Measurements from ENCODE around the gene HLCS. TPM values are rescaled to one million over a fixed set of nuclear protein-coding genes. Genes with fewer than 3 reads are reported as not detected.

The HLCS gene
- polyA plus RNA-seq, 1 donor (not counting 4 experiments of a cell fraction or from before 2014, with no cell fraction given): 11.5 TPM

GRCh38 chr21:36881228-36881627 lies 85.2 kb downstream of the HLCS start:
- no peak overlapping the region for H3K9ac ChIP-seq (ENCODE audit: control insufficient read depth, extremely low read depth, insufficient read depth, low read length)
- dilution Hi-C loops (cut with MboI; ENCODE audit: extremely low pct_ligation_motif_present, low sequenced_read_pairs): no loop called here
- H3K79me2 ChIP-seq (ENCODE audit: control insufficient read depth, insufficient read depth, low read length): no peaks in the 10 kb centered on the region
- no peak overlapping the region for H3K4me2 ChIP-seq (ENCODE audit: control insufficient read depth, extremely low read depth, insufficient read depth, low read depth, low read length)
- H3K27ac ChIP-seq (ENCODE audit: control insufficient read depth, insufficient read depth, low read length): no peak overlapping the region
- DNase-seq (ENCODE audit: low read depth, low spot score): no peak
- FAIRE-seq: no peak
- no peaks in the 10 kb centered on the region for H3K27me3 ChIP-seq (ENCODE audit: control insufficient read depth, extremely low read depth, insufficient read depth, low read length)
- H3K9me1 ChIP-seq (ENCODE audit: control insufficient read depth, extremely low read depth, insufficient read depth, low read length): no peaks in the 10 kb centered on the region
- H3K4me3 ChIP-seq (ENCODE audit: control insufficient read depth in 2 of 3, extremely low read depth in 1 of 3, insufficient read depth in 2 of 3, low read depth in 1 of 3, low read length in 3 of 3): no peak overlapping the region
- H3K36me3 ChIP-seq (ENCODE audit: control insufficient read depth in 2 of 2, extremely low read depth in 1 of 2, insufficient read depth in 2 of 2, low read length in 2 of 2): no peaks in the 10 kb centered on the region
- no peaks in the 10 kb centered on the region for H4K20me1 ChIP-seq (ENCODE audit: control insufficient read depth, extremely low read depth, insufficient read depth, low read length)
- TF ChIP-seq EZH2 (IDR thresholded peaks at IDR 0.05; ENCODE audit: low read length): no peak
- no peak for TF ChIP-seq CTCF (optimal IDR thresholded peaks at IDR 0.05 in 1 of 3, IDR thresholded peaks at IDR 0.05 in 1 of 3, conservative IDR thresholded peaks at IDR 0.05 in 1 of 3; ENCODE audit: extremely low read depth in 1 of 3, insufficient read depth in 2 of 3, low read length in 3 of 3)
- no peaks in the 10 kb centered on the region for H3K9me3 ChIP-seq (ENCODE audit: control insufficient read depth, low read depth, low read length)
- no peak overlapping the region for H2AFZ ChIP-seq (ENCODE audit: control insufficient read depth, low read length)
- H3K4me1 ChIP-seq (ENCODE audit: control insufficient read depth, extremely low read depth, insufficient read depth, low read length): no peaks in the 10 kb centered on the region

GRCh38 chr21:36879827-36880226 lies 86.6 kb downstream of the HLCS start:
- H3K9ac ChIP-seq (ENCODE audit: control insufficient read depth, extremely low read depth, insufficient read depth, low read length): no peak overlapping the region
- no peak overlapping the region for H3K4me3 ChIP-seq (ENCODE audit: control insufficient read depth in 2 of 3, extremely low read depth in 1 of 3, insufficient read depth in 2 of 3, low read depth in 1 of 3, low read length in 3 of 3)
- no peak overlapping the region for H3K4me2 ChIP-seq (ENCODE audit: control insufficient read depth, extremely low read depth, insufficient read depth, low read depth, low read length)
- no peaks in the 10 kb centered on the region for H3K27me3 ChIP-seq (ENCODE audit: control insufficient read depth, extremely low read depth, insufficient read depth, low read length)
- FAIRE-seq (no peak), DNase-seq (ENCODE audit: low read depth, low spot score) (no peak)
- no peaks in the 10 kb centered on the region for H3K36me3 ChIP-seq (ENCODE audit: control insufficient read depth in 2 of 2, extremely low read depth in 1 of 2, insufficient read depth in 2 of 2, low read length in 2 of 2)
- H3K27ac ChIP-seq (ENCODE audit: control insufficient read depth, insufficient read depth, low read length): no peak overlapping the region
- dilution Hi-C loops (cut with MboI; ENCODE audit: extremely low pct_ligation_motif_present, low sequenced_read_pairs): no loop called here
- H2AFZ ChIP-seq (ENCODE audit: control insufficient read depth, low read length): no peak overlapping the region
- TF ChIP-seq EZH2 (IDR thresholded peaks at IDR 0.05; ENCODE audit: low read length): no peak
- TF ChIP-seq CTCF (optimal IDR thresholded peaks at IDR 0.05 in 1 of 3, IDR thresholded peaks at IDR 0.05 in 1 of 3, conservative IDR thresholded peaks at IDR 0.05 in 1 of 3; ENCODE audit: extremely low read depth in 1 of 3, insufficient read depth in 2 of 3, low read length in 3 of 3): no peak
- no peaks in the 10 kb centered on the region for H3K4me1 ChIP-seq (ENCODE audit: control insufficient read depth, extremely low read depth, insufficient read depth, low read length)
- no peaks in the 10 kb centered on the region for H3K9me1 ChIP-seq (ENCODE audit: control insufficient read depth, extremely low read depth, insufficient read depth, low read length)
- no peaks in the 10 kb centered on the region for H3K79me2 ChIP-seq (ENCODE audit: control insufficient read depth, insufficient read depth, low read length)
- no peaks in the 10 kb centered on the region for H4K20me1 ChIP-seq (ENCODE audit: control insufficient read depth, extremely low read depth, insufficient read depth, low read length)
- H3K9me3 ChIP-seq (ENCODE audit: control insufficient read depth, low read depth, low read length): no peaks in the 10 kb centered on the region
